H1 (cell line): ENCODE data around the gene KRT24. TPM values are rescaled to one million over a fixed set of nuclear protein-coding genes. Genes with fewer than 3 reads are reported as not detected.

Experiments
- CTCF ChIP-seq, 3 experiments: IDR thresholded peaks; 1 replicate in 2 of 3; 2 replicates in 1 of 3; pipeline versions ENCODE4 v1.5.1 to v1.6.1; 2011; ENCODE audit warnings: low read length in 3 of 3, mild to moderate bottlenecking in 3 of 3, inconsistent platforms in 2 of 3, low read depth in 1 of 3, moderate library complexity in 1 of 3; ENCODE audit not compliant: insufficient read depth in 1 of 3; ENCODE audit errors: control extremely low read depth in 1 of 3
- KDM4A ChIP-seq: IDR thresholded peaks from one replicate; pipeline ENCODE4 v1.7.1; 2012; ENCODE audit warnings: low read depth, mild to moderate bottlenecking, moderate library complexity, low read length, inconsistent platforms; ENCODE audit not compliant: severe bottlenecking
- POLR2A ChIP-seq, 2 experiments: IDR thresholded peaks; 1 replicate in 1 of 2; 2 replicates in 1 of 2; pipeline ENCODE4 v1.6.1; 2011; ENCODE audit warnings: low read depth in 2 of 2, low read length in 2 of 2, mild to moderate bottlenecking in 2 of 2; ENCODE audit errors: control extremely low read depth in 1 of 2
- TAF1 ChIP-seq: IDR thresholded peaks from 2 replicates; pipeline ENCODE4 v1.6.1; 2011; ENCODE audit warnings: mild to moderate bottlenecking, low read depth, low read length
- polyA plus RNA-seq, 7 experiments: library from polyadenylated mRNA; depleted of rRNA in 3 of 7; stranded (reverse) in 5 of 7; unstranded in 2 of 7; fragments of >200 nt in 5 of 7; fragments of 200-250 nt in 2 of 7; gene quantifications; 1 replicate in 5 of 7; 2 replicates in 1 of 7; 4 replicates in 1 of 7; pipeline versions ENCODE4 v1.2.1 to v1.2.3, GENCODE V29; 2011 to 2013; ENCODE audit warnings: missing spikeins in 2 of 7, mixed read lengths in 2 of 7
- total RNA-seq: library from RNA; stranded (reverse); fragmentation: NEBNext Ultra II Directional; extraction: Animal tissue kit (Norgen Biotek cat#: 25700); gene quantifications from 2 replicates; pipeline ENCODE4 v1.2.1, GENCODE V29; 2021

Gene KRT24
- total and polyA plus RNA-seq, 2 of the 8 experiments (the other 6 are each of a cell fraction or from before 2014, with no cell fraction given): not detected

- no peak for TF ChIP-seq CTCF (IDR thresholded peaks at IDR 0.05; ENCODE audit: control extremely low read depth in 1 of 3, insufficient read depth in 1 of 3, low read depth in 1 of 3, low read length in 3 of 3)
- no peak for TF ChIP-seq TAF1
- TF ChIP-seq POLR2A (IDR thresholded peaks at IDR 0.05; ENCODE audit: control extremely low read depth in 1 of 2, low read depth in 2 of 2, low read length in 2 of 2): no peak
- no peak for TF ChIP-seq KDM4A
- TF ChIP-seq, all 59 proteins: peak for 0
These were observed 16.4 kb downstream of the KRT24 start (continued) for GRCh38 chr17:40687106-40687505.
